Ovary (tissue), 3 donors: ENCODE measurements around the gene LMBR1.

Experiments
- POLR2A ChIP-seq: fragments of 450-650 bp; IDR thresholded peaks from one replicate; pipeline ENCODE4 v1.6.1; 2017; ENCODE audit warnings: antibody characterized with exemption, mild to moderate bottlenecking, moderate library complexity
- TF ChIP-seq, protein P1 (sequence below), 3 donors: fragments of 450-650 bp in 2 of 3; fragments of 200-600 bp in 1 of 3; IDR thresholded peaks; one replicate each; pipeline versions ENCODE4 v1.5.1 to v1.8.0; 2016 to 2022; ENCODE audit warnings: antibody characterized with exemption in 3 of 3, mild to moderate bottlenecking in 1 of 3
- donor health status: DM: no; HTN: no; CAD: no.

DNA sequence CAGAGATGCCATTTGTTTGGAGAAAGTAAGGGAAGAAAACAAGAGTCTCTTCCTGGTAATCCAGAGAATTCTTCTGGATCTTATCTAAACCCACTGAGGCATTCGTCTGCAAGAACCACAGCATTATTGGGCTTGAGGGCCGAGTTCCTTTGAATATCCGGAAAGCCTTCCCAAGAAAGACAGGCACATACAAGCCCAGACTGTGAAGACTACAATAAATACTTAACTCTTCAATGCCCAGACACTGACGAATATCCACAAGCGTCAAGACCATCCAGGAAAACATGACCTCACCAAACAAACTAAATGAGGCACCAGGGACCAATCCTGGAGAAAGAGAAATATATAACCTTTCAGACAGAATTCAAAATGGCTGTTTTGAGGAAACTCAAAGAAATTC, 153.4 kb downstream of the LMBR1 start:
- TF ChIP-seq, protein P1, sequence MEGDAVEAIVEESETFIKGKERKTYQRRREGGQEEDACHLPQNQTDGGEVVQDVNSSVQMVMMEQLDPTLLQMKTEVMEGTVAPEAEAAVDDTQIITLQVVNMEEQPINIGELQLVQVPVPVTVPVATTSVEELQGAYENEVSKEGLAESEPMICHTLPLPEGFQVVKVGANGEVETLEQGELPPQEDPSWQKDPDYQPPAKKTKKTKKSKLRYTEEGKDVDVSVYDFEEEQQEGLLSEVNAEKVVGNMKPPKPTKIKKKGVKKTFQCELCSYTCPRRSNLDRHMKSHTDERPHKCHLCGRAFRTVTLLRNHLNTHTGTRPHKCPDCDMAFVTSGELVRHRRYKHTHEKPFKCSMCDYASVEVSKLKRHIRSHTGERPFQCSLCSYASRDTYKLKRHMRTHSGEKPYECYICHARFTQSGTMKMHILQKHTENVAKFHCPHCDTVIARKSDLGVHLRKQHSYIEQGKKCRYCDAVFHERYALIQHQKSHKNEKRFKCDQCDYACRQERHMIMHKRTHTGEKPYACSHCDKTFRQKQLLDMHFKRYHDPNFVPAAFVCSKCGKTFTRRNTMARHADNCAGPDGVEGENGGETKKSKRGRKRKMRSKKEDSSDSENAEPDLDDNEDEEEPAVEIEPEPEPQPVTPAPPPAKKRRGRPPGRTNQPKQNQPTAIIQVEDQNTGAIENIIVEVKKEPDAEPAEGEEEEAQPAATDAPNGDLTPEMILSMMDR (IDR thresholded peaks at IDR 0.05), result no peak
- TF ChIP-seq POLR2A, result no peak
